NCI-H1436 treated with DMSO at 0.1 percent for 48 hours (cell line): ENCODE data around the gene NDUFV1.
"Not testable (repeated sequence)": the region's sequence is repeated elsewhere in the genome, so short reads cannot be mapped to it uniquely, and the experiment has no call there.

Source experiments
- DNase-seq: peaks from one replicate; lab custom pipeline; 2025; lab: John Stamatoyannopoulos, UW

Gene NDUFV1

DNA sequence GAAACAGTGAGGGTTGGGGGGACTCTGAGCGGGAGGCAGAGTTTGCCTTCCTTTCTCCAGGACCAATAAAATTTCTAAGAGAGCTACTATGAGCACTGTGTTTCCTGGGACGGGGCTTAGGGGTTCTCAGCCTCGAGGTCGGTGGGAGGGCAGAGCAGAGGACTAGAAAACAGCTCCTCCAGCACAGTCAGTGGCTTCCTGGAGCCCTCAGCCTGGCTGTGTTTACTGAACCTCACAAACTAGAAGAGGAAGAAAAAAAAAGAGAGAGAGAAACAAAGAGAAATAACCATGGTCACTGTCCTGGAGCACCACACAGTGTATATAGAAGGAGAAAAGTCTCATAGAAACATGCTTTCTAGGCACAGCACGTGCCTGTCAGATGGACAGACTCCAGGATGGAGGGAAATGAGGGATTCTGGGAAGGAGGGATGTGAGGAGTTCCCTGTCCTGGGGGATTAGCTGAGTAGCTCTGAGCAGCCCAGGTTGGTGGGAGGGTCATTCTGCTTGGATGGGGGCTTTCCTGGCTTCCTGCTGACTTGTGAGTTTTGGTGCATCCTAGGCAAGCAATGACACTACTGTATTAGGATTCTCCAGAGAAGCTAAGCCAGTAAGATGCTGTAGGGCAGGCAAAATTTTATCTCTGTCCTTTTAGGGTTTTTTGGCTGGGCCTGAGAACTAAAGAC is 20.0 kb upstream of the NDUFV1 start:
- no peak for DNase-seq

- no peak for DNase-seq
These were observed 18.6 kb upstream of the NDUFV1 start for GRCh38 chr11:67588136-67588503.

DNA sequence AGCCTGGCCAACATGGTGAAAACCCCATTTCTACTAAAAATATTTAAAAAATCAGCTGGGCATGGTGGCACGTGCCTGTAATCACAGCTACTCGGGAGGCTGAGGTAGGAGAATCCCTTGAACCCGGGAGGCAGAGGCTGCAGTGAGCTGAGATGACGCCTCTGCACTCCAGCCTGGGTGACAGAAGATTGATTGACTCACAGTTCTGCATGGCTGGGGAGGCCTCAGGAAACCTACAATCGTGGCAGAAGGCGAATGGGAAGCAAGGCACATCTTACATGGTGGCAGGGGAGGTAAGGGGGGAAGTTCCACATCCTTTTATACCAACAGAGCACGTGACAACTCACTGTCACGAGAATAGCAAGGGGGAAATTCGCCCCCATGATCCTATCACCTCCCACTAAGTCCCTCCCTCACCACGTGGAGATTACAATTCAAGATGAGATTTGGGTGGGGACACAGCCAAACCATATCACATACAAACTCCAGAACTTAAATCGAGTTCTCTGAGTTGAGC is 17.8 kb upstream of the NDUFV1 start:
- DNase-seq, result not testable (repeated sequence)

GRCh38 chr11:67592880-67593564 is 13.7 kb upstream of the NDUFV1 start:
- no peak for DNase-seq

DNA sequence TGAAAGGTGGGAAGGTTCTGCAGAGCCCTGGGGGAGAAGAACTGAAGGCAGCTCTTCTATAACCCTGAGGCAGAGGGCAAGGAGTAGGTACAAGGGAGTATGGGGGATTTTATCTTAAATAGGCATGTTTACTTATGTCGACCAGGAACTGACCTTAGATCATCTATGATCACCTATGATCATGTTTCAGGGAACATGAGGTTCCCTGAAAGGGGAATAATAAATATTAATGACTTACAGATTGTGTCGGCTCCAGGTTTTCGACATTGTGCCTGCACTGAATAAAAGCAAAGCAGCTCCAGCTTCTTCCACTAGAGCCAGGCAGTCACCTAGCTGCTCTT is 13.2 kb upstream of the NDUFV1 start:
- no peak for DNase-seq

- DNase-seq, result no peak
These were observed 12.3 kb upstream of the NDUFV1 start for GRCh38 chr11:67594480-67594879.

DNA sequence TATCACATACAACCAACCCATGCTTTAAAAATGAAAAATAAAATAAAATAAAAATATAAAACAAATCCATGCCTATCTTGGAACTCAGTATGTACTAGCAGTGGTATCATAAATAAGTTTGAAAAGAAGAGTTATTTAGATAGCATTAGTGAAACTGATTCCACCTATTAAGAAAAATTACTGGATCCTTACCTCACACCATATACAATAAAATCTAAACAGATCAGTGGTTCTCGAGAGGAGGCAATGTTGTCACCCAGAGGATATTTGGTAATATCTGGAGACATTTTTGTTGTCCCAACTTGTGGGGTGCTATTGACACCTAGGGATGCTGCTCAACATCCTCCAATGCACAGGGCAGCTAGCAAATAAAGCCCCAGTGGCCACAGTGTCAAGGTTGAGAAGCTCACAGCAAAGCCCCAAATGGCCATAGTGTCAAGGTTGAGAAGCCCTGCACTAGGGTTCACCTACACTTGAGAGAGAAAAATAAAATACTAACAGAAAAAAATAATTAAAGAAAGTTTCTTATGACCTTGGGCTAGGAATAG is 9.9 kb upstream of the NDUFV1 start:
- DNase-seq, result no peak

DNA sequence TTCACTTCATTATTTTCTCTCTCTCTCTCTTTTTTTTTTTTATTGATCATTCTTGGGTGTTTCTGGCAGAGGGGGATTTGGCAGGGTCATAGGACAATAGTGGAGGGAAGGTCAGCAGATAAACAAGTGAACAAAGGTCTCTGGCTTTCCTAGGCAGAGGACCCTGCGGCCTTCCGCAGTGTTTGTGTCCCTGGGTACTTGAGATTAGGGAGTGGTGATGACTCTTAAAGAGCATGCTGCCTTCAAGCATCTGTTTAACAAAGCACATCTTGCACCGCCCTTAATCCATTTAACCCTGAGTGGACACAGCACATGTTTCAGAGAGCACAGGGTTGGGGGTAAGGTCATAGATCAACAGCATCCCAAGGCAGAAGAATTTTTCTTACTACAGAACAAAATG is 9.3 kb upstream of the NDUFV1 start:
- DNase-seq, result not testable (repeated sequence)

- not testable (repeated sequence) for DNase-seq
These were observed 8.8 kb upstream of the NDUFV1 start for GRCh38 chr11:67597963-67598362.

DNA sequence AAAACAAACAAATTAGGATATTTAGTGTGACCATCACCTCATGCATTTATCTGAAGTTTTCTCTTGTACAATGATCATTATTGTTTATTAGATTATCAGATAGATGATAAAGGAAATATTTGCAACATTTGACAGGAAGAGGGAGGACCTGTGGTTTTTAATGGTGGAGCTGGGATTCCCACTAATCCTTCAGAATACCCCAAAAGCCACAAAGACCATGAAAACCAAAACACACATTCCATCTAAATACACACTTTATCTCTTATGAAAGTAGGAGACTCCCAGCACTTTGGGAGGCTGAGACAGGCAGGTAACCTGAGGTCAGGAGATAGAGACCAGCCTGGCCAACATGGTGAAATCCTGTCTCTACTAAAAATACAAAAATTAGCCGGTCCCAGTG is 7.6 kb upstream of the NDUFV1 start:
- no peak for DNase-seq

GRCh38 chr11:67600324-67601029 is 6.3 kb upstream of the NDUFV1 start:
- no peak for DNase-seq

GRCh38 chr11:67601098-67601497 is 5.6 kb upstream of the NDUFV1 start:
- DNase-seq, result no peak

DNA sequence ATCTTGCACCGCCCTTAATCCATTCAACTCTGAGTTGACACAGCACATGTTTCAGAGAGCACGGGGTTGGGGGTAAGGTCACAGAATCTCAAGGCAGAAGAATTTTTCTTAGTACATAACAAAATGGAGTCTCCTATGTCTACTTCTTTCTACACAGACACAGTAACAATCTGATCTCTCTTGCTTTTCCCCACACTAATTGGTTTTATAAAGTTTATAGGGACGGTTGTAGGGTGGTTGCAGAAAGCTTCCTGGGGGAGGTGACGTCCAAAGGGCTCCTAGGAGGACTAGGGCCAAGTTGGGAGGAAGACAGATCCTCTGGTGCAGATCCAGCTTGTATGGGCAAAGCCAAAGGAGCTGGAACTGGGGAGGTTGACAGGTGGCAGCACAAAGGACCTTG is 2.6 kb upstream of the NDUFV1 start:
- DNase-seq, result not testable (repeated sequence)

DNA sequence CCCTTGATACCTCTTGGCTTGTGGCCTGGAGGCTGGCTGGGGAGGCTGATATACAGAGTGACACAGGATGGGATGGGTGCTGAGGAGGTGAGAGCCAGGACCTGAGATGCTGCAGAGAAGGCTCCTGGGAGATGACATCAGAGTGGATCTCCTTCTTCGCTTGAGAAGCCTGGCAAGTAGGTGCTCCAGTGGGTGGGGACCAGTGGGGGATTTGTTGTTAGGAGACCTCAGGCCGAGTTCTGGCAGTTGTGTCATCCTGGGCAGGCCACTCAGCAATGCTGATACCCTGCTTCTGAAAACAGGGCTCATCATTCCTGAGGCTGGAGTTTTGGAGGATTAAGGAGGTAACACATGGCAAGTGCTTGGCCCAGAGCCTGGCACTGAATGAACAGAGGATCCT is 1.9 kb upstream of the NDUFV1 start:
- no peak for DNase-seq

DNA sequence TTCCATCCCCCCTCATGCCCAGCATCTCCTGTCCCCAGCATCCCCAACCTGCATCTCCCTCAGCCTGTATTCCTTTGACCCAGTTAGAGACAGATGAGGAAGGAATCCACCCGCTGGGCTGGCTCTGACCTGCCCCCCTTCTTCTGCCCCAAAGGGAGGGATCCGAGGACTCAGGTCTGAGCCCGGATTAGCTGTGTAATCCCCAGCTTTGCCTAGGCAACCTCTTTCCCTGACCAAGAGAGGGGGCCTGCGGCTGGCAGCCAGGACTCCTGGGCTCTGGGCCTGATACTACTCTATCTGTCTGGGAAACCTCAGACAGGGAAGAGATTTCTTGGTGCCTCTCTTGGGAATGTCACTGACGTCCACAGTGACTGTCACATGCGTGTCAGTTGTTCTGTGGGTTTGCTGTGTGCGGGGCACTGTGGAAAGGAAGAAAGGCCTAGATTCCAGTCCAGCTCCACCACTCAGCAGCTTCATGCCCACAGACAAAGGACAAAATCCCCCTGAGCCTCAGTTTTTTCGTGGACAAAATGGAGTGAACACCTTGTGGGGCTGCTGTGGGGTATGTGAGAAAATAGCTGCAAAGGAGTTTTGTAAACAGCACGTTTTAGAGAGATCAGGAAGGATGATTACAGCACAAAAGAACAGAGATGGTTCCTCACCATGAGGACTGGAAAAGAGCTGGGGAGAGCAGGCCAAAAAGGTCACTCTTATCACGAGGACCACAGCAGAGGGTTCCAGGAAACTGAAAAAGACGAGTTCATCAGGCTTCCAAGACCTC is 1.3 kb upstream of the NDUFV1 start:
- no peak for DNase-seq

DNA sequence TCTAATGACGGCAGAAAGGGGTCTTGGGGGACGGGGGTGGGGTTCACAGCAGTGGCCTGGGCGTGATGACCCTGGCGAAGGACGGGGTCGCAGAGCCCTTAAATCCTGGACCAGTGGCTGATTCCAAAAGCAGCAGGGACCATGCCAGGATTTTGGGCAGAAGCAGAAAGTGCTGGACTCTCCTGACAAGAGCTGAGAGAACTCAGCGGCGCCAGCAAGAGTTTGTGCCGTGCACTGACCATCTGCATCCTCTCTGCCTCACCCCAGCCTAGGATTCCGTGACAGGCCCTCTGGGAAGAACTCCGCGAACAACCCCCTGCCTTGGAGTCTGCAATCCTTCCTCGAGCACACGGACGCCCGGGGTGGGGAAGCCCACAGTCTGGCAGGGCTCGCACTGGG is 644 bp upstream of the NDUFV1 start:
- no peak for DNase-seq

- no peak for DNase-seq
These were observed 771 bp downstream of the NDUFV1 start for GRCh38 chr11:67607507-67607906.

- no peak for DNase-seq
These were observed 1.8 kb downstream of the NDUFV1 start for GRCh38 chr11:67608486-67608885.

DNA sequence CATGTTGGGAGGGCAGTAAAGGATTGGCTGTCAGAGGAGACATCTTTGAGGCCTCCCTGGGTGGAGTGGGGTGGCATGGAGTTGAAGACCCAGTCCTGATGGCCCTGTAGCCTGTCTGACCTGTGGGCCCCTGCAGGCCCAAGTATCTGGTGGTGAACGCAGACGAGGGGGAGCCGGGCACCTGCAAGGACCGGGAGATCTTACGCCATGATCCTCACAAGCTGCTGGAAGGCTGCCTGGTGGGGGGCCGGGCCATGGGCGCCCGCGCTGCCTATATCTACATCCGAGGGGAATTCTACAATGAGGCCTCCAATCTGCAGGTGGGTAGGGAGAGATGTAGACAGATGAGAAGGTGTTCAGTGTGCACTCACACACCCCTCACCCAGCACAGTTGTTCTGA is 2.6 kb downstream of the NDUFV1 start:
- DNase-seq, result no peak

DNA sequence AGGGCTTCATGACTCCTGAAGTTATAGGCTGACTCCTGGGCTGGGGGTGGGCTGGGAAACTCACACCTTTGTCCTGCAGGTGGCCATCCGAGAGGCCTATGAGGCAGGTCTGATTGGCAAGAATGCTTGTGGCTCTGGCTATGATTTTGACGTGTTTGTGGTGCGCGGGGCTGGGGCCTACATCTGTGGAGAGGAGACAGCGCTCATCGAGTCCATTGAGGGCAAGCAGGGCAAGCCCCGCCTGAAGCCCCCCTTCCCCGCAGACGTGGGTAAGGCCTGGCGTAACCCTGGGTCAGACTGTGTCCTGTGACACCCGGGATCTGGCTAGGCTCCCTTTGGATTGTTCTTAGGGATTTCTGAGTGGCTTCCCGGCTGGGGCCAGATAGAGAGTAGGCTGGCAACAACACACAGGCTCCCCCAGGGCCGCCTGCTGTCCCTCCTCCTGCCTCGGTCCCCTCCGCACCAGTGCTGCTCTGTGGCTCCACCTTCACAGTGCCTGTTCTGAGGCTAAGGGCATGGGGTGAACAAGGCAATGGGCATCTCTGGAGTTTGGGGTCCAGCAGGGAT is 3.6 kb downstream of the NDUFV1 start:
- DNase-seq, result no peak

DNA sequence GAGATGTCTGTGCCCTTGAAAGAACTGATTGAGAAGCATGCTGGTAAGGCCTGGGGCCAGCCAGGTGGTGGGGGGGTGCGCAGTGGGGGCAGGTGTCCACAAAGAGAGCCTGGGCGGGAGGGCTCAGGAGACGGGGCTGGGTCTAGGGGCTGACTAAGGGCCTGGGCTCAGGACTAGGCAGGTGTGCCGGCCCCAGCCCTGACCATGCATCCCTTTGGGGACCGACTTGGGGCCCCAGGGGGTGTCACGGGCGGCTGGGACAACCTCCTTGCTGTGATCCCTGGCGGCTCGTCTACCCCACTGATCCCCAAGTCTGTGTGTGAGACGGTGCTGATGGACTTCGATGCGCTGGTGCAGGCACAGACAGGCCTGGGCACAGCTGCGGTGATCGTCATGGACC is 4.4 kb downstream of the NDUFV1 start:
- DNase-seq, result no peak
